SK-N-SH (cell line): ENCODE results near the gene GLUL. TPM values are rescaled to one million over a fixed set of nuclear protein-coding genes. Genes with fewer than 3 reads are reported as not detected.

Experiments used
- CTCF ChIA-PET: fragments of 300-600, 350-600 bp; formaldehyde crosslinking; extraction: SDS; loops from one replicate; lab custom pipeline; 2021; lab: Yijun Ruan, JAX
- POLR2A ChIA-PET: fragments of 350-600 bp; sonication (Branson Sonifier 250); formaldehyde crosslinking; extraction: SDS; loops from one replicate; lab custom pipeline; 2020; ENCODE audit warnings: antibody characterized with exemption, inconsistent platforms; lab: Yijun Ruan, JAX
- DNase-seq: peaks from one replicate; pipeline ENCODE4 v3.0.0; 2012
- H2AFZ ChIP-seq: fragments of 200-600 bp; sonication (generic); 2 replicates; pipeline ENCODE4 v1.8.1; 2016; ENCODE audit warnings: antibody characterized with exemption, mild to moderate bottlenecking, low read depth
- H3F3A ChIP-seq: fragments of 200-600 bp; sonication (generic); replicated peaks from 2 replicates; pipeline ENCODE3; 2016; ENCODE audit warnings: antibody characterized with exemption, mild to moderate bottlenecking; ENCODE audit not compliant: insufficient read depth
- H3K27ac ChIP-seq, 2 experiments: fragments of 200-500 bp in 1 of 2; fragments of 200-600 bp in 1 of 2; sonication (Bioruptor generic) in 1 of 2; sonication (generic), shearing (Covaris generic) in 1 of 2; 2 replicates each; pipeline versions ENCODE4 v1.5.1 to v1.6.1; 2014 to 2016; ENCODE audit warnings: low read depth in 2 of 2, inconsistent platforms in 1 of 2, low read length in 1 of 2, mild to moderate bottlenecking in 1 of 2, mixed read lengths in 1 of 2
- H3K27me3 ChIP-seq: fragments of 200-600 bp; sonication (generic), shearing (Covaris generic); 2 replicates; pipeline ENCODE4 v1.6.1; 2016; ENCODE audit warnings: mixed run types; ENCODE audit not compliant: insufficient read depth
- H3K36me3 ChIP-seq, 2 experiments: fragments of 200-500 bp in 1 of 2; fragments of 200-600 bp in 1 of 2; sonication (Bioruptor generic) in 1 of 2; sonication (generic) in 1 of 2; replicated peaks in 1 of 2; 2 replicates each; pipeline versions ENCODE3 to v1.5.1; 2014 to 2016; ENCODE audit warnings: low read length in 1 of 2, mild to moderate bottlenecking in 1 of 2; ENCODE audit not compliant: insufficient read depth in 2 of 2, control insufficient read depth in 1 of 2
- H3K4me1 ChIP-seq, 2 experiments: fragments of 200-500 bp in 1 of 2; fragments of 200-600 bp in 1 of 2; sonication (Bioruptor generic) in 1 of 2; sonication (generic), shearing (Covaris generic) in 1 of 2; 2 replicates each; pipeline versions ENCODE4 v1.5.1 to v1.6.1; 2014 to 2016; ENCODE audit warnings: low read depth in 1 of 2, low read length in 1 of 2, mixed run types in 1 of 2; ENCODE audit not compliant: insufficient read depth in 2 of 2, control insufficient read depth in 1 of 2
- H3K4me2 ChIP-seq: fragments of 200-600 bp; sonication (generic), shearing (Covaris generic); 2 replicates; pipeline ENCODE4 v1.6.1; 2017; ENCODE audit warnings: mixed run types
- H3K4me3 ChIP-seq, 2 experiments: fragments of 200-500 bp in 1 of 2; fragments of 200-600 bp in 1 of 2; sonication (Bioruptor generic) in 1 of 2; sonication (generic), shearing (Covaris generic) in 1 of 2; 2 replicates each; pipeline versions ENCODE4 v1.5.1 to v1.8.1; 2014 to 2016; ENCODE audit warnings: low read depth in 2 of 2, inconsistent platforms in 1 of 2, low read length in 1 of 2, mild to moderate bottlenecking in 1 of 2, mixed read lengths in 1 of 2, moderate library complexity in 1 of 2
- H3K79me2 ChIP-seq: fragments of 200-600 bp; sonication (generic); 2 replicates; pipeline ENCODE4 v1.8.1; 2017; ENCODE audit warnings: mild to moderate bottlenecking; ENCODE audit not compliant: insufficient read depth
- H3K9ac ChIP-seq: fragments of 200-600 bp; sonication (generic); 2 replicates; pipeline ENCODE4 v1.6.1; 2017; ENCODE audit warnings: mixed run types
- H3K9me2 ChIP-seq: fragments of 200-600 bp; sonication (generic); 2 replicates; pipeline ENCODE4 v1.6.1; 2017; ENCODE audit warnings: mixed run types
- H3K9me3 ChIP-seq: fragments of 200-600 bp; sonication (generic); 2 replicates; pipeline ENCODE4 v1.6.1; 2017; ENCODE audit warnings: mixed run types, mild to moderate bottlenecking, moderate library complexity
- H4K20me1 ChIP-seq: fragments of 200-600 bp; sonication (generic); 2 replicates; pipeline ENCODE4 v1.6.1; 2017; ENCODE audit warnings: mild to moderate bottlenecking, mixed run types; ENCODE audit not compliant: insufficient read depth
- CHD2 ChIP-seq: fragments of 150-350 bp; IDR thresholded peaks from 2 replicates; pipeline ENCODE4 v1.6.1; 2018; ENCODE audit warnings: low read length; ENCODE audit not compliant: partially characterized antibody
- CTCF ChIP-seq: fragments of 200-600 bp; sonication (generic); IDR thresholded peaks from 2 replicates; pipeline ENCODE4 v1.6.1; 2017; ENCODE audit warnings: antibody characterized with exemption, mild to moderate bottlenecking, moderate library complexity
- ELF1 ChIP-seq: IDR thresholded peaks from 2 replicates; pipeline ENCODE4 v1.4.0; 2012
- EP300 ChIP-seq, 2 experiments: IDR thresholded peaks; 2 replicates each; pipeline versions ENCODE4 v1.4.0 to v1.6.1; 2012; ENCODE audit warnings: borderline replicate concordance in 1 of 2, low read depth in 1 of 2, low read length in 1 of 2
- FOXM1 ChIP-seq: IDR thresholded peaks from 2 replicates; pipeline ENCODE4 v1.4.0; 2012; ENCODE audit warnings: low read depth, mild to moderate bottlenecking
- GABPA ChIP-seq: IDR thresholded peaks from 2 replicates; pipeline ENCODE4 v1.4.0; 2012; ENCODE audit warnings: low read depth, mild to moderate bottlenecking
- GATA2 ChIP-seq: sonication (generic); formaldehyde crosslinking; IDR thresholded peaks from 2 replicates; pipeline ENCODE4 v1.5.0; 2020; ENCODE audit warnings: mild to moderate bottlenecking, missing genetic modification reagents
- IRF3 ChIP-seq: fragments of 150-350 bp; IDR thresholded peaks from 2 replicates; pipeline ENCODE4 v1.6.1; 2016; ENCODE audit warnings: mild to moderate bottlenecking, low read depth, low read length
- JUND ChIP-seq: IDR thresholded peaks from 2 replicates; pipeline ENCODE4 v1.4.0; 2012
- MEF2A ChIP-seq: IDR thresholded peaks from 2 replicates; pipeline ENCODE4 v1.4.0; 2012; ENCODE audit warnings: low read depth, borderline replicate concordance
- MXI1 ChIP-seq: IDR thresholded peaks from 2 replicates; pipeline ENCODE4 v1.6.1; 2012; ENCODE audit warnings: mild to moderate bottlenecking, low read depth, low read length, improper control_type of control experiment
- NFIC ChIP-seq: IDR thresholded peaks from 2 replicates; pipeline ENCODE4 v1.4.0; 2012; ENCODE audit warnings: borderline replicate concordance
- REST ChIP-seq: IDR thresholded peaks from 2 replicates; pipeline ENCODE4 v1.6.1; 2012; ENCODE audit warnings: mild to moderate bottlenecking, low read depth, low read length, moderate library complexity
- SMC3 ChIP-seq: IDR thresholded peaks from 2 replicates; pipeline ENCODE4 v1.6.1; 2012; ENCODE audit warnings: low read depth, low read length, improper control_type of control experiment
- TAF1 ChIP-seq: IDR thresholded peaks from 2 replicates; pipeline ENCODE4 v1.6.1; 2012; ENCODE audit warnings: low read depth, mild to moderate bottlenecking, low read length, moderate library complexity, borderline replicate concordance
- TCF12 ChIP-seq: IDR thresholded peaks from 2 replicates; pipeline ENCODE4 v1.4.0; 2012
- USF2 ChIP-seq: fragments of 150-350 bp; IDR thresholded peaks from 2 replicates; pipeline ENCODE4 v1.6.1; 2017; ENCODE audit warnings: antibody characterized with exemption, low read length, low read depth, borderline replicate concordance
- ZBTB33 ChIP-seq: IDR thresholded peaks from 2 replicates; pipeline ENCODE4 v1.4.0; 2012; ENCODE audit warnings: low read depth, borderline replicate concordance
- WGBS: methylation state at CpG from one replicate; pipeline ENCODE4 v1.1.6; 2017; ENCODE audit warnings: low lambda C conversion rate; 5-methylcytosine and 5-hydroxymethylcytosine counted together
- polyA plus RNA-seq, 3 experiments: library from polyadenylated mRNA; depleted of rRNA; stranded (reverse); fragments of >200 nt; gene quantifications; 2 replicates each; pipeline ENCODE4 v1.2.3, GENCODE V29; 2012

GLUL gene
- polyA plus RNA-seq, 1 of the 3 experiments (the other 2 are of a cell fraction), result 107 TPM

- DNase-seq, result no peak
Observed at GRCh38 chr1:182415789-182416188, 24.2 kb upstream of the GLUL start.

More at GRCh38 chr1:182415789-182416188, 24.2 kb upstream of the GLUL start:
- WGBS, result 0% methylated on average over 1 of the region's 1 CpG
- H3K4me2 ChIP-seq, result no peak overlapping the region
- no peaks in the 10 kb centered on the region for H3F3A ChIP-seq
- H3K79me2 ChIP-seq, result no peaks in the 10 kb centered on the region
- no peaks in the 10 kb centered on the region for H3K9me2 ChIP-seq
- TF ChIP-seq JUND (no peak), NFIC (no peak), CTCF (no peak), SMC3 (no peak), MEF2A (no peak), USF2 (no peak), CHD2 (no peak), GATA2 (CRISPR knock-in tag) (no peak), IRF3 (no peak), ELF1 (no peak), ZBTB33 (no peak), GABPA (no peak), MXI1 (no peak), TCF12 (no peak), FOXM1 (no peak), REST (no peak), TAF1 (no peak), EP300 (IDR thresholded peaks at IDR 0.05; ENCODE audit: borderline replicate concordance in 1 of 2, low read depth in 1 of 2, low read length in 1 of 2) (no peak)
- TF ChIP-seq, all 33 proteins: peak for 0
- Histone ChIP-seq H3K27me3 (no peaks in the 10 kb centered on the region; the same call in 1 of the 2 replicates), H3K4me1 (no peaks in the 10 kb centered on the region), H3K36me3 (no peaks in the 10 kb centered on the region), H3K9ac (no peak overlapping the region), H2AFZ (no peak overlapping the region), H3K9me3 (no peaks in the 10 kb centered on the region), H3K4me3 (no peak overlapping the region), H4K20me1 (no peaks in the 10 kb centered on the region), H3K27ac (no peak overlapping the region)
- CTCF ChIA-PET, result interaction anchor here (5.4 kb wide), 1 partner anchor 20 kb away, joined by 20 read pairs; no protein-coding TSS in a partner anchor
- POLR2A ChIA-PET, result no interaction called here
